Psoas muscle (tissue), 8 donors: Measurements from ENCODE around the gene DLST. TPM values are rescaled to one million over a fixed set of nuclear protein-coding genes. Genes with fewer than 3 reads are reported as not detected.

ENCODE experiments used
- ATAC-seq, 4 donors: fragments of 200-7000 bp; cut with Tn5 transposase; one replicate each; pipeline ENCODE4 v1.9.1; 2020; ENCODE audit warnings: moderate library complexity in 3 of 4, mild to moderate bottlenecking in 2 of 4
- DNase-seq, 2 donors: peaks; one replicate each; pipeline ENCODE4 v3.0.0-alpha.2; 2020
- H3K27ac ChIP-seq: fragments of 200-600 bp; one replicate; pipeline ENCODE4 v1.8.0; 2022
- H3K27me3 ChIP-seq, 3 donors: fragments of 200-600 bp in 1 of 3; one replicate each; pipeline versions ENCODE4 v1.6.1 to v1.8.0; 2013 to 2022; ENCODE audit warnings: low read length in 2 of 3, mild to moderate bottlenecking in 2 of 3, moderate library complexity in 1 of 3; ENCODE audit not compliant: insufficient read depth in 3 of 3
- H3K36me3 ChIP-seq, 2 donors: fragments of 200-600 bp in 1 of 2; one replicate each; pipeline versions ENCODE4 v1.6.1 to v1.8.0; 2013 to 2022; ENCODE audit warnings: low read depth in 1 of 2, mild to moderate bottlenecking in 1 of 2, moderate library complexity in 1 of 2; ENCODE audit not compliant: insufficient read depth in 1 of 2
- H3K4me1 ChIP-seq: fragments of 200-600 bp; one replicate; pipeline ENCODE4 v1.8.0; 2022
- H3K4me3 ChIP-seq: fragments of 200-600 bp; one replicate; pipeline ENCODE4 v1.8.0; 2022; ENCODE audit warnings: mild to moderate bottlenecking
- H3K9me3 ChIP-seq: fragments of 200-600 bp; one replicate; pipeline ENCODE4 v1.8.0; 2022
- WGBS, 3 donors: extraction: QIAGEN DNeasy Blood & Tissue Kit; methylation state at CpG; one replicate each; pipeline versions ENCODE4 v1.1.6 to v1.1.7; 2013; 5-methylcytosine and 5-hydroxymethylcytosine counted together
- intact Hi-C, 2 donors: fragments of 100-400 bp; cut with DNase I; formaldehyde crosslinking; loops; one replicate each; pipeline versions ENCODE4 v1.11.0 to v1.14.2; 2022
- polyA plus RNA-seq, 3 donors: library from polyadenylated mRNA; stranded (reverse); fragments of 200-250 nt; gene quantifications; one replicate each; pipeline ENCODE4 v1.2.3, GENCODE V29; 2013
- total RNA-seq, 4 donors: library from RNA; stranded (reverse); fragmentation: NEBNext Ultra II Directional in 2 of 4; extraction: Animal tissue kit (Norgen Biotek cat#: 25700) in 2 of 4; gene quantifications; one replicate each; pipeline versions ENCODE4 v1.2.1 to v1.2.4, GENCODE V29; 2021 to 2023
- TF ChIP-seq, protein P1 (sequence below): fragments of 200-600 bp; IDR thresholded peaks from one replicate; pipeline ENCODE4 v1.8.0; 2022; ENCODE audit warnings: antibody characterized with exemption
- donor health status: healthy with polysubstance abuse.
- donor health status: DM: no; HTN: no; CAD: no; lungs with moderate emphysema.
- donor health status: Bipolar disorder and iron deficiency.
- donor health status: healthy.
- donor health status: DM: yes; HTN: yes; CAD: no.
- donor health status: DM: no; HTN: no; CAD: no.
- donor health status: DM: no; HTN: no; CAD: no.
- donor health status: DM: yes; HTN: yes; CAD: no.

Gene DLST
- total and polyA plus RNA-seq, 7 donors: 97.7 to 221 (median 139) TPM

- H3K9me3 ChIP-seq: no peaks in the 10 kb centered on the region
- H3K27ac ChIP-seq: no peak overlapping the region
- DNase-seq (no peak), ATAC-seq (no peak)
- WGBS, 3 donors: 39 to 50% (median 41%) methylated on average over 1 of the region's 1 CpG
- no peaks in the 10 kb centered on the region for H3K27me3 ChIP-seq
- no peaks in the 10 kb centered on the region for H3K36me3 ChIP-seq
- H3K4me3 ChIP-seq: no peak overlapping the region
- intact Hi-C loops: loop anchor here in 1 of 2 donors (2.0 kb wide), 1 partner anchor 231 kb away; no protein-coding TSS in a partner anchor
- H3K4me1 ChIP-seq: peaks cover 13% of the 10 kb centered on the region
- TF ChIP-seq, protein P1, sequence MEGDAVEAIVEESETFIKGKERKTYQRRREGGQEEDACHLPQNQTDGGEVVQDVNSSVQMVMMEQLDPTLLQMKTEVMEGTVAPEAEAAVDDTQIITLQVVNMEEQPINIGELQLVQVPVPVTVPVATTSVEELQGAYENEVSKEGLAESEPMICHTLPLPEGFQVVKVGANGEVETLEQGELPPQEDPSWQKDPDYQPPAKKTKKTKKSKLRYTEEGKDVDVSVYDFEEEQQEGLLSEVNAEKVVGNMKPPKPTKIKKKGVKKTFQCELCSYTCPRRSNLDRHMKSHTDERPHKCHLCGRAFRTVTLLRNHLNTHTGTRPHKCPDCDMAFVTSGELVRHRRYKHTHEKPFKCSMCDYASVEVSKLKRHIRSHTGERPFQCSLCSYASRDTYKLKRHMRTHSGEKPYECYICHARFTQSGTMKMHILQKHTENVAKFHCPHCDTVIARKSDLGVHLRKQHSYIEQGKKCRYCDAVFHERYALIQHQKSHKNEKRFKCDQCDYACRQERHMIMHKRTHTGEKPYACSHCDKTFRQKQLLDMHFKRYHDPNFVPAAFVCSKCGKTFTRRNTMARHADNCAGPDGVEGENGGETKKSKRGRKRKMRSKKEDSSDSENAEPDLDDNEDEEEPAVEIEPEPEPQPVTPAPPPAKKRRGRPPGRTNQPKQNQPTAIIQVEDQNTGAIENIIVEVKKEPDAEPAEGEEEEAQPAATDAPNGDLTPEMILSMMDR: no peak
These were observed 23.7 kb upstream of the DLST start for GRCh38 chr14:74858022-74858421.

- Histone ChIP-seq H3K36me3 (no peaks in the 10 kb centered on the region), H3K4me3 (no peak overlapping the region), H3K27me3 (no peaks in the 10 kb centered on the region), H3K27ac (no peak overlapping the region), H3K9me3 (no peaks in the 10 kb centered on the region), H3K4me1 (peaks cover 13% of the 10 kb centered on the region)
- DNase-seq: no peak
- WGBS, 3 donors: 55 to 57% (median 55%) methylated on average over 10 of the region's 10 CpGs
- ATAC-seq: no peak
- TF ChIP-seq, protein P1: no peak
- intact Hi-C loops: loop anchor here (2.0 to 5.0 kb wide), 3 partner anchors 47 to 229 kb away; no protein-coding TSS in a partner anchor
These were observed 21.8 kb upstream of the DLST start for GRCh38 chr14:74859757-74860552.

DNA sequence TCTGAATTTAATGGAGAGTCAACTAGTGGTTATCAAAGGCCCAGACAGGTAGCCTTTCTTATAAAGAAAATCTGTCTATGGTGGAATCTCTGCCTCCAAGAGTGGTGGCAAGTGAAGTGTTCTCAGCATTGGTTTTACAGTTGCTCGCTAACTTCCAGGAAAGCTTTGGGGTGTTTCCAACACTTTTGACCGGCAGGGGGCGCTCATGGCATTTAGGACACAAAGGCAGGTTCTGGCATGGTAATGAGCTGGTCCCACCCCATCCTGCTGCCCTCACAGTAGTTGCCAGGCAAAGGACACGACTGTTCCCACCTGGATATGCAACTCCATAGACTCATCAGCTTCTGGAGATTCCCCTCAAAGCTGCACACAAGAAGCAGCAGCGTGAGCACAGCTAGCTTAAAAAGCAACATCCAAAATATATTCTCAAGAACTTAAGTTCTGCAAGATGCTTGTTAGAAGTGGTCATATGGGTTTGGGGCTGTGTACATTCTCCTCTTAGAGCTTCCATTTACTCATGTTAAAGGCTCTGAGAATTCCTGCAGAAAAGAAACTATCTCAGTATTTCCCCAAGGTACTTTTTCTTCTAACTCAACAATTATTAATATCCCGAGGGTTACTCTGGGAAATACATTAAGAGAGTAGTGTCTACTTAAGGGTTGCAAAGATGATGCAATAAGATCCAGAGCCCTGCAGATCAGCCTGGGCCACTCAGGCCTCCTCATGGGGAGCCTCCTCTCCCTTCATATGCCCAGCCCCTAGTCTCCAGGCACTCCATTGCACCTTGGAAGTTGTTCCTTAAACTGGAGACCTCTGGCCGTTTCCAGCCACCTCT is 20.6 kb upstream of the DLST start:
- Histone ChIP-seq H3K4me3 (no peak overlapping the region), H3K27me3 (no peaks in the 10 kb centered on the region), H3K4me1 (peaks cover 8% of the 10 kb centered on the region), H3K36me3 (no peaks in the 10 kb centered on the region), H3K9me3 (no peaks in the 10 kb centered on the region), H3K27ac (no peak overlapping the region)
- 23 to 25% (median 24%) methylated on average over 7 of the region's 7 CpGs for WGBS, 3 donors
- TF ChIP-seq, protein P1: peak; percentile 86
- intact Hi-C loops: loop anchor here (1.0 to 5.0 kb wide), 3 partner anchors 45 to 226 kb away; no protein-coding TSS in a partner anchor
- DNase-seq (peak; percentile 90 to 94), ATAC-seq (peak; percentile 63 to 81 (median 71))

- intact Hi-C loops: loop anchor here (1.0 to 5.0 kb wide), 3 partner anchors 45 to 226 kb away; no protein-coding TSS in a partner anchor
- TF ChIP-seq, protein P1: no peak
- DNase-seq: no peak
- no peaks in the 10 kb centered on the region for H3K36me3 ChIP-seq
- no peaks in the 10 kb centered on the region for H3K9me3 ChIP-seq
- H3K4me3 ChIP-seq: no peak overlapping the region
- H3K4me1 ChIP-seq: peaks cover 2% of the 10 kb centered on the region
- H3K27ac ChIP-seq: no peak overlapping the region
- no peak for ATAC-seq
- H3K27me3 ChIP-seq: no peaks in the 10 kb centered on the region
- 68 to 83% (median 75%) methylated on average over 3 of the region's 3 CpGs for WGBS, 3 donors
These were observed 20.0 kb upstream of the DLST start for GRCh38 chr14:74861734-74862090.
